Neural cell (in vitro differentiated cells): ENCODE data around the gene EPHA1.

ENCODE experiments used
- CTCF ChIP-seq: fragments of 450-650 bp; IDR thresholded peaks from 2 replicates; pipeline ENCODE4 v1.5.1; 2014; ENCODE audit warnings: antibody characterized with exemption, mild to moderate bottlenecking, moderate library complexity; ENCODE audit not compliant: poor library complexity, severe bottlenecking
- EZH2 ChIP-seq: fragments of 200-600, 300-800 bp; shearing (Covaris generic), sonication (generic); IDR thresholded peaks from 2 replicates; pipeline ENCODE4 v1.6.1; 2014; ENCODE audit warnings: antibody characterized with exemption, low read length, borderline replicate concordance, mild to moderate bottlenecking; ENCODE audit not compliant: insufficient read depth, poor library complexity, severe bottlenecking
- MXI1 ChIP-seq: fragments of 450-650 bp; conservative IDR thresholded peaks from 2 replicates; pipeline ENCODE4 v1.6.1; 2014; ENCODE audit warnings: antibody characterized with exemption, mild to moderate bottlenecking; ENCODE audit not compliant: poor library complexity, severe bottlenecking
- RAD21 ChIP-seq: fragments of 450-650 bp; conservative IDR thresholded peaks from 2 replicates; pipeline ENCODE4 v1.6.1; 2014; ENCODE audit warnings: antibody characterized with exemption, mild to moderate bottlenecking, moderate library complexity

DNA sequence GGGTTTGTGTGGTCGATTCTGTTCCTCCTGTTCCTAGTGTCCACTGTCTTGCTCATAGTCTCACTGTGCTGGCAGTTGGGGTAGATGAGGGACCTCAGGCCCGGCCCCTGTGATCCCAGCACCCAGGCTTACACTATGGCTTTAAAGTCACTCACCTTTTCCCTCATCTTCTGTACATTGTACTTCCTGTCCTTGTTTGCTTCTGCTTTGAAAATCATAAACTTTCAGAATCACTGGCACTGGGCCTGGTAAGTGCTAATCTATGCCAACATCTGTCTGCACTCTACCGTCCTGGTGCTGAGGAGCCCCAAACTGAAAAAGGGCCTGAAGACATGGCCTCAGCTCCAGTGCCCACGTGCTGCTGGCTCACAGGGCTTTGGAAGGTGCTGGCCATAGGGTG is 28.9 kb upstream of the EPHA1 start:
- no peak for TF ChIP-seq CTCF
- no peak for TF ChIP-seq RAD21
- TF ChIP-seq MXI1 = no peak
- TF ChIP-seq EZH2 = no peak
